Measurements from ENCODE around the gene COL7A1.

- no peak for TF ChIP-seq CTCF (IDR thresholded peaks at IDR 0.05 in 8 of 11, conservative IDR thresholded peaks at IDR 0.05 in 3 of 11)
- no peak for TF ChIP-seq POLR2A (IDR thresholded peaks at IDR 0.05)
- no peak for TF ChIP-seq POLR2AphosphoS5 (IDR thresholded peaks at IDR 0.05)
Observed at GRCh38 chr3:48591886-48592518, 3.1 kb downstream of the COL7A1 start.
